ENCODE measurements around the gene RPA1. TPM values are rescaled to one million over a fixed set of nuclear protein-coding genes. Genes with fewer than 3 reads are reported as not detected.

RPA1 gene
- total RNA-seq, 1 donor from 2014 or later, result 30.9 TPM

DNA sequence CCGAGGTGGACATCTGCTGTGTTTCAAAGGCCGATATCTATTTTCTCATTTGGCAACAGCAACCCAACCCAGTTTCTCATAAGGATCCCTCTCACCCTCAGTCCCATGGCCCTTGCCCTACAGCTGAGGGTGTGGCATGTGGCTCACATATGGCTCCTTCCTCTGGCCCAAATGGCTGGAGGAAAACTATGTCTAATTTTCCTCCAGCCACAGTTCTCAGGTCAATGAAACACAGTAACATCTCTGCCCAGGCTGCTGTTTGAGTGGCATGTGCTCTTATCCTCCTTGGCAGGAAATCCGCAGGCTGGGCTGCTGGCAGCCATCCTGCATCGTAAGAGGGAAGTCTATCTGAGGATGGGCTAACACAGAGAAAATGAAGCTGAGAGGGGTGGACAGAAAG lies 43.9 kb upstream of the RPA1 start:
- no peaks in the 10 kb centered on the region for H3K9me3 ChIP-seq
- no peaks in the 10 kb centered on the region for H3K36me3 ChIP-seq
- H3K4me1 ChIP-seq, result peaks cover 60% of the 10 kb centered on the region
- peak overlapping the region; percentile 85 for H3K27ac ChIP-seq
- intact Hi-C loops (cut with DNase I), result loop anchor here (5.0 kb wide), 1 partner anchor 119 kb away; no protein-coding TSS in a partner anchor
- TF ChIP-seq POLR2A (IDR thresholded peaks at IDR 0.05) (no peak), POLR2AphosphoS5 (IDR thresholded peaks at IDR 0.05; ENCODE audit: insufficient read depth in 1 of 2, low read depth in 1 of 2) (no peak)
- TF ChIP-seq, protein P1, sequence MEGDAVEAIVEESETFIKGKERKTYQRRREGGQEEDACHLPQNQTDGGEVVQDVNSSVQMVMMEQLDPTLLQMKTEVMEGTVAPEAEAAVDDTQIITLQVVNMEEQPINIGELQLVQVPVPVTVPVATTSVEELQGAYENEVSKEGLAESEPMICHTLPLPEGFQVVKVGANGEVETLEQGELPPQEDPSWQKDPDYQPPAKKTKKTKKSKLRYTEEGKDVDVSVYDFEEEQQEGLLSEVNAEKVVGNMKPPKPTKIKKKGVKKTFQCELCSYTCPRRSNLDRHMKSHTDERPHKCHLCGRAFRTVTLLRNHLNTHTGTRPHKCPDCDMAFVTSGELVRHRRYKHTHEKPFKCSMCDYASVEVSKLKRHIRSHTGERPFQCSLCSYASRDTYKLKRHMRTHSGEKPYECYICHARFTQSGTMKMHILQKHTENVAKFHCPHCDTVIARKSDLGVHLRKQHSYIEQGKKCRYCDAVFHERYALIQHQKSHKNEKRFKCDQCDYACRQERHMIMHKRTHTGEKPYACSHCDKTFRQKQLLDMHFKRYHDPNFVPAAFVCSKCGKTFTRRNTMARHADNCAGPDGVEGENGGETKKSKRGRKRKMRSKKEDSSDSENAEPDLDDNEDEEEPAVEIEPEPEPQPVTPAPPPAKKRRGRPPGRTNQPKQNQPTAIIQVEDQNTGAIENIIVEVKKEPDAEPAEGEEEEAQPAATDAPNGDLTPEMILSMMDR (IDR thresholded peaks at IDR 0.05), result no peak
- DNase-seq (ENCODE audit: extremely low spot score in 2 of 2), result no peak
- no peak overlapping the region for H3K4me3 ChIP-seq
- no peaks in the 10 kb centered on the region for H3K27me3 ChIP-seq

DNA sequence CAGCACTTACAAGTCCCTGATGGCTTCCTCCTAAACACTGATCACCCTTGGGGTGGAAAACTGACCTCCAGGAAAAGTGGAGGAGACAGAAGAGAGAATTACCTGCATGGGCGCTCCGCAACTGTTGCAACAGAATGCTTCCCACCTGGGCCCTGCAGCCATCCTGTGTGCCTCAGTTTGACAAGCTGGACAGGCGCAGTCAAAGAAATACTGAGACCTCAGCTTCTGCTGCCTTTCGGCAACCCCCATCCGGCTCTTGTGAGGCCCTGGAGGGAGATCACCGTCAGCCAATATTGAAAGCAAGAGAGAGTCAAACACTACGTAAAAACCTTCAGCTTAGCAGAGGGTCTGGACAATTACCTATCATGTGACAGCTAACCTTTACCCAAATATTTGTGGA lies 43.1 kb upstream of the RPA1 start:
- TF ChIP-seq POLR2A (IDR thresholded peaks at IDR 0.05) (no peak), POLR2AphosphoS5 (IDR thresholded peaks at IDR 0.05; ENCODE audit: insufficient read depth in 1 of 2, low read depth in 1 of 2) (no peak)
- TF ChIP-seq, protein P1 (IDR thresholded peaks at IDR 0.05), result no peak
- Histone ChIP-seq H3K36me3 (no peaks in the 10 kb centered on the region), H3K9me3 (no peaks in the 10 kb centered on the region), H3K27ac (peak overlapping the region; percentile 85), H3K4me3 (no peak overlapping the region), H3K4me1 (peaks cover 53% of the 10 kb centered on the region), H3K27me3 (no peaks in the 10 kb centered on the region)
- intact Hi-C loops (cut with DNase I), result loop anchor here (5.0 kb wide), 1 partner anchor 119 kb away; no protein-coding TSS in a partner anchor
- DNase-seq (ENCODE audit: extremely low spot score in 2 of 2), result no peak

DNA sequence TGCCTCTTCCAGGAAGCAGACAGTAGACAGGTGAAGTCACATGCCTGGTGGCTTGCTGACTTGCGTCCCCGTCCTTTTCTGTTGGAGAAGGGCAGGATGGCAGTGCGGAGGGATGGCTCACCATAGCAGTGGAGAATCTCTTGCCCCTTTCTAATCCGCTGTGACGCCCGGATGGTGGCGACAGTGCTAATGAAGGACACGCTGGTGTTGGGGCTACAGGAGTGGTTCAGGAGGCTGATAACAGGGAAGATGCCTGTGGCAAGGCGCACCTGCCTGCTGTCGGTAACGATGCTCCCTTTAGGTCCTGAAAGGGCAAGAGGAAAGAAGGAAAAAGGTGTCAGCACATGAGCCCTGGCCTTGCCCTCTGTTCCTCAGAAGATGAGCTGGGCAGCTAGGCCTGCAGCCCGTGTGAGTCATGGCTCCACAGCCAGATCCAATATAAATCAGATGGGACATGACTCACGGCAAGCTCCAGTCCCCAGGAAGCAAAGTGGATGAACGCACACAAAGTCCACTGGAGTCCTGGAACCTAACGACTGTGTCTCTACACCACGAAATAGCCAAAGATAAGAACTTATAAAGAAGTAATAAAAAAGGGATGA lies 42.4 kb upstream of the RPA1 start:
- H3K36me3 ChIP-seq, result no peaks in the 10 kb centered on the region
- peaks cover 46% of the 10 kb centered on the region for H3K4me1 ChIP-seq
- H3K9me3 ChIP-seq, result no peaks in the 10 kb centered on the region
- no peaks in the 10 kb centered on the region for H3K27me3 ChIP-seq
- intact Hi-C loops (cut with DNase I), result loop anchor here (5.0 kb wide), 1 partner anchor 120 kb away; no protein-coding TSS in a partner anchor
- DNase-seq (ENCODE audit: extremely low spot score in 2 of 2), result no peak
- TF ChIP-seq POLR2A (IDR thresholded peaks at IDR 0.05) (no peak), POLR2AphosphoS5 (IDR thresholded peaks at IDR 0.05; ENCODE audit: insufficient read depth in 1 of 2, low read depth in 1 of 2) (peak; percentile 72 to 89)
- TF ChIP-seq, protein P1 (IDR thresholded peaks at IDR 0.05), result no peak
- no peak overlapping the region for H3K4me3 ChIP-seq
- H3K27ac ChIP-seq, result peak overlapping the region; percentile 85

DNA sequence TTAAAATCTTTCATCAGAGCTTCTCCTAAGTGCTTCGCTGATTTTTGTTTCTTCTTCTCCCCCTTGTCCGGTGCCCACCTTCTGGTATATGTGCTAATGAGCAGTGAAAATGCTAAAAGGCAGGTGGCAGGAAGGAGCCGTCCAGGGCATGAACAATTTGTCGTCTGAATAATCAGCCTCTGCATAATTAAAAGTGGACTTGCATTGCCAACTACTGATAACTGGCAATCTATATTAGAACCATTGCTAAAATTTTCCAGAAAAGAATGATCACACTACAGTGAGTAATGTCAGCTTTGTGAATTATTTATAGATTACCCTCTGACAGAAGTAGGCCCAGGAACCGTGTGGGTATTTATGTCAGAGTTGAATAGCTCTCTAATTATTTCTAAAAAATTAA lies 39.9 kb upstream of the RPA1 start:
- H3K4me1 ChIP-seq, result peaks cover 26% of the 10 kb centered on the region
- no peak overlapping the region for H3K27ac ChIP-seq
- no peak for DNase-seq (ENCODE audit: extremely low spot score in 2 of 2)
- no peak for TF ChIP-seq POLR2A (IDR thresholded peaks at IDR 0.05)
- TF ChIP-seq, protein P1 (IDR thresholded peaks at IDR 0.05), result no peak
- TF ChIP-seq POLR2AphosphoS5 (IDR thresholded peaks at IDR 0.05; ENCODE audit: insufficient read depth in 1 of 2, low read depth in 1 of 2), result no peak
- H3K27me3 ChIP-seq, result no peaks in the 10 kb centered on the region
- H3K4me3 ChIP-seq, result no peak overlapping the region
- H3K36me3 ChIP-seq, result no peaks in the 10 kb centered on the region
- H3K9me3 ChIP-seq, result no peaks in the 10 kb centered on the region
- intact Hi-C loops (cut with DNase I), result loop anchor here (5.0 kb wide), 1 partner anchor 123 kb away; no protein-coding TSS in a partner anchor
